Activated T-cell treated with anti-CD3 and anti-CD28 coated beads for 1 hour (primary cell): ENCODE results near the gene RFX3.

Experiments used
- DNase-seq: peaks from one replicate; pipeline ENCODE4 v3.0.0-alpha.2; 2020; ENCODE audit warnings: low read depth

RFX3 gene

GRCh38 chr9:3513265-3513818 lies 12.5 kb downstream of the RFX3 start:
- DNase-seq = no peak

- DNase-seq = no peak
These were observed 14.2 kb downstream of the RFX3 start for GRCh38 chr9:3511551-3511950.

- no peak for DNase-seq
These were observed 15.0 kb downstream of the RFX3 start for GRCh38 chr9:3510796-3511195.

GRCh38 chr9:3509926-3510325 lies 15.9 kb downstream of the RFX3 start:
- no peak for DNase-seq

- no peak for DNase-seq
These were observed 17.1 kb downstream of the RFX3 start for GRCh38 chr9:3508521-3509291.

- no peak for DNase-seq
These were observed 17.7 kb downstream of the RFX3 start for GRCh38 chr9:3508078-3508431.

GRCh38 chr9:3507395-3508077 lies 18.3 kb downstream of the RFX3 start:
- no peak for DNase-seq

- DNase-seq = no peak
These were observed 19.6 kb downstream of the RFX3 start for GRCh38 chr9:3506164-3506563.

GRCh38 chr9:3502560-3503398 lies 23.0 kb downstream of the RFX3 start:
- DNase-seq = no peak

- DNase-seq = no peak
These were observed 25.8 kb downstream of the RFX3 start for GRCh38 chr9:3500044-3500443.

GRCh38 chr9:3498691-3499090 lies 27.1 kb downstream of the RFX3 start:
- no peak for DNase-seq

- DNase-seq = no peak
These were observed 27.9 kb downstream of the RFX3 start for GRCh38 chr9:3497857-3498256.

- no peak for DNase-seq
These were observed 28.4 kb downstream of the RFX3 start for GRCh38 chr9:3497401-3497800.

GRCh38 chr9:3495855-3496254 lies 29.9 kb downstream of the RFX3 start:
- no peak for DNase-seq

- DNase-seq = no peak
These were observed 33.6 kb downstream of the RFX3 start for GRCh38 chr9:3492214-3492613.

GRCh38 chr9:3491450-3491849 lies 34.4 kb downstream of the RFX3 start:
- no peak for DNase-seq

- no peak for DNase-seq
These were observed 34.8 kb downstream of the RFX3 start for GRCh38 chr9:3490957-3491356.

- DNase-seq = no peak
These were observed 43.2 kb downstream of the RFX3 start for GRCh38 chr9:3482578-3482977.

- no peak for DNase-seq
These were observed 45.5 kb downstream of the RFX3 start for GRCh38 chr9:3480353-3480655.

GRCh38 chr9:3479514-3480352 lies 46.1 kb downstream of the RFX3 start:
- no peak for DNase-seq

- no peak for DNase-seq
These were observed 47.2 kb downstream of the RFX3 start for GRCh38 chr9:3478549-3478953.
